GM12892 (cell line): ENCODE data around the gene DRD1.

Experiments used
- POLR2A ChIP-seq: IDR thresholded peaks from 2 replicates; pipeline ENCODE4 v1.6.1; 2011; ENCODE audit warnings: low read depth, low read length, control low read depth
- POLR2AphosphoS5 ChIP-seq: IDR thresholded peaks from 2 replicates; pipeline ENCODE4 v1.6.1; 2011; ENCODE audit warnings: low read depth, low read length, control low read depth

- TF ChIP-seq POLR2A = no peak
- TF ChIP-seq POLR2AphosphoS5 = no peak
Observed at GRCh38 chr5:175493260-175493659, 49.3 kb upstream of the DRD1 start.
